Stimulated activated CD8-positive, alpha-beta memory T cell treated with anti-CD3 and anti-CD28 coated beads, Interleukin-4, amount 100 ng/mL, for 4 hours (primary cell): ENCODE results near the gene COBL.
"Not testable (repeated sequence)": the region's sequence is repeated elsewhere in the genome, so short reads cannot be mapped to it uniquely, and the experiment has no call there.

Source experiments
- DNase-seq, 2 donors: peaks; one replicate each; pipeline ENCODE4 v3.0.0-alpha.2; 2020; ENCODE audit warnings: low read depth in 2 of 2, low spot score in 1 of 2

Gene COBL

DNA sequence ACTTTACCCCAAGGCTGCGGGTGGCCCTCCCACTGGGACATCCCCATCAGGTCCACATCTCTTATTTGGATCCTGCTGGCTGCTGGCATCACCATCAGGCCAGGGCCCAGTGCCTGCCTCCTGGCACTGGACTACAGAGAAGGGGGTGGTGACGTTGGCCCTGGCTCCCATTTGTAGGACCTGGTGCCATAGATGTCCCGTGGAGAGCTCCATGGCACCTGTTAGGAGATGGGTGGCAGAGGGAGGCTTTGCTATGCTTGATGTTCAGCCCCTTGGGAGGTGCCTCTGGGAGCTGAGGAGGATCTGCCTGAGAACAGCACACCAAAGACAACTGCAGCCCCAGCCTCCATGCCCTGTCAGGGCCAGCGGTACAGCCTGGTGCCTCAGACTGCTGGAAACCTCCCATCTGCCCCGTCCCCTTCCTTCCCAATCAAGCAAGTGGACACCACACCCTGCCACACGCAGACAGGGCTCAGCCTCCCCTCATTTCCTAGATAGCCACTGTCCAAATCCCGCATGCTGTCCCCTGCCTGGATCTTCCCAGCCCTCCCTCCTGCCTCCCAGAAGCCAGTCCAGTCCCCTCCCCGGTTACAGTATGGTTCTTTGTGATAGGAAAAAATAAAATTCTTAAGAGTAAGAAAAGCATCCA is 303.9 kb downstream of the COBL start:
- no peak for DNase-seq

GRCh38 chr7:51011710-51012350 is 304.8 kb downstream of the COBL start:
- DNase-seq, result no peak

- DNase-seq, result no peak
These were observed 306.1 kb downstream of the COBL start for GRCh38 chr7:51010534-51010933.

DNA sequence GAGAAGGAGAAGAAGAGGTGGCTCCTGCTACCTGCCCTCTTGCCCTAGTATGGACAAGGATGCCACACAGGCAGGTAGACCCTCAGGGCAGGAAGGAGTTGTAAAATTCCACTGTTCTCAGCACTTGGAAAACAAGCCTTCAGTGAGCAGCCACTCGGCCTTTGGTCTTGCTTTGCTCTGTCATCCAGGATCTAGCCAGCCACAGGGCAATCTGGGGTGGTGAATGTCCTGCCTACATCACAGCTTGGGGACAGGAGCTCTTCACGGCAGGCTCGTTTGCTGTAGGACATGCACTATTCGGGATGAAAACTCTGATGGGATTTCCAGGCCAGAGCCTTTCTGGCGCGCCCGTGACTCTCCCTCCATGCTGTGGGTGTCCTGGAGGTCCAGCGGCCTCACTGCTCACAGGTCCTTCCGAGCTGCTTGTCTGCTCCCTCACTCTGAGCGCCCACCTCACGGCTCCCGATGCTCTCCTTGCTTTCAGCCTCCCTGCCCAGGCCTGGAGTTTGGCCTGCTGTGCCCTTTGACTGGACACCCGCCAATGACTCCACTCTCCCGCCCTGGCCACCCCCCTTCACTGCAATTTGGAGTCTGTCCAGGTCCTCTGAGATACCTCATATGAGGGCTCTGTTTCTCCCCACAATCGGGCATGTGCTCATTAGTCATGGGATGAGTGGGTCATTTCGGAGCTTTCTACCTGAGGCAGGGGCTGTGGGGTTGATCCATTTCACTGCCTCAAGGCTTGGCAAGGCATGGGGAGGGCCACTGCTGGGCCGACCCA is 306.7 kb downstream of the COBL start:
- DNase-seq, result no peak

DNA sequence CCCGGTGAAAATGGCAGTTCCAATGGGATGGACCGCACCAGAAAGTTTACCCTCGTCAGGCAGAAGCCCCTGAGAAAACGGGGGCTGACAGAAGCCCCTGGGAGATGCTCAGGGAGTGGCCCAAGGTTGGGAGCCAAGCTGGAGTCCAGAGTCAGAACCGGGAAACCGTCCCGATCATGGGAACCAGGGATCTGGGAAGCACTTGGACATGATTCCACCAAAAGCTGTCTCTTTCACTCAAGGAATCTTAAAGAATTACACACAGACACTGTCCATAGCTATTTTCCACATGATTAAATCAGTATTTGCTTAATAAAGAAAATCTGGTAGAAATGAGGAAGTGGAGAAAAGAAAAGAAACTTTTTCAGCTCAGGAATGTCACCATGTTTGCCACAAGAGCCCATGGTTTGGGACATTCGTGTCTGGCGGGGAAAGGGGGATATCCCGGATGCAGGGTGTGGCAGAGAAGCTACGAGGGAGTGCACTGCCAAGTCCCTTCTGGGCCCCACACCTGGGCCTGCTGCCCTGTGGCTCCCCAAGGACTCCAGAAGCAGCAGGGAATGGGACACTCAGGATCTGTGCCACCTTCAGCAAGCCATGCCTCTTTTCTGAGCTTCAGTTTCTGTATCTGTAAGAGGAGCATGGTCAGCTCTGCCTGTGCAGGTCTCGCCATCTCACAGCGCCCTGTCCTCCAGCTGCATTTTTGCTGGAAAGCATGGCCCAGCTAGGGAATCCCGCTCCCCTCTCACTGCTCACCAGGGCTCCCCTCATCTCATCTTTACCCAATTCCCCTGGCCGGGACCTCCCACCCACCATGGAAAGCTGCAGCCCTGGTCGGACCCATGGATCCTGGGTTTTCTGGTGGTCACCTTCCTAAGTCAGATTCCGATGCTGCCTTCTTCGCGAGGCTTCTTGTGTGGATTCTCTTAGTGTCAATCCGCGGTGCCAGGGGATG is 308.8 kb downstream of the COBL start:
- DNase-seq, result no peak

DNA sequence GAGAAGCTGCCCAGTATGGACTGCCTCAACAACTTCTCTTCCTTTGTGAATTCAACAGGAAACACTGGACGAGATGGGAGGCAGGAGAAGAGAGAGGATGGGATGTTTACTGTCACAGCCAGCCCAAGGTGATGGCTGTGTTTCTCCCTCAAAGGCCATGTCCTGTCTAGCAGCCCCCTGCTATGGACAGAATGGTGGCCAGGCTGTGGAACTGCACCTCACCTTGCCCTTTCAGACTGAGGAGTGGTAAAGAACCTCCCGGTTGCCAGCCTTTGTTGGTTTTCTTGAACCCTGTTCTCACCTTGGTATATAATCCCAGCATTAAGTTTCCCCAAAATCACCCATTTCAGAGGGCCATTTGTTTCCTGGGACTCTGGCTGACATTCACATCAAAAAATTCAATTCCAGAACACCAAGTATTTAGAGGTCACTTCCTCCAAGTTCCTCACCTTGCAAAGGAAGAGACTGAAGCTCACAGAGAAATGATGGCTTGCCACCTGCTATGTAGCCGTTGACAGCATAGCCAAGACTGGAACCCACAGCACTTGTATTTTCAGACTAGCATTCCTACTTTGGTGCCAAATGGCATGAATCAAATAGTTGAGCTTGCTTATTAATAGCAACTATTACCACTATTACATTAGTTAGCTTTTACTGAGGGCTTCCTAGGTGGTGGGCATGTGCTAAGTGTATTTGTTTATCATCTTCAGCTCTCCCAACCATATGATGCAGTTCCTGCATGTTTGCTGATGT is 309.9 kb downstream of the COBL start:
- DNase-seq, result no peak

DNA sequence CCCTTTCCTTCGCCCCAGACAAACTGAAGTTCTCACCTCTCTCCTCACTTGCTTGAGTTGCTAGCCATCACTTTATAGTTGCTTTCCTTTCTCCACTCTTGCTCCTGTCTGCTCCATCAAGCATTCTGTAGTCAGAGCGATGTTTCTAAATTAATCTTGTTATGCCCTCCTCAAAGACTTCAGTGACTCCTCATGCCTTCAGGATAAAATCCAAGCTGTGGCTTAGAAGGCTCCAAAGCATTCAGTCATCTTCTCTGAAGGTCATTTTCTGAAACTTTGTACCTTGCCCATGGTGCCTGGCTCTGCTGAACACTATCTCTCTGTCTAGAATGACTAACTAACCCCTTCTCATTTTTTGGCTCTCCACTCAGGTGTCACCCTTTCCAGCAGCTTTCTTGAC is 311.5 kb downstream of the COBL start:
- no peak for DNase-seq

GRCh38 chr7:51000956-51001355 is 315.7 kb downstream of the COBL start:
- DNase-seq, result no peak

DNA sequence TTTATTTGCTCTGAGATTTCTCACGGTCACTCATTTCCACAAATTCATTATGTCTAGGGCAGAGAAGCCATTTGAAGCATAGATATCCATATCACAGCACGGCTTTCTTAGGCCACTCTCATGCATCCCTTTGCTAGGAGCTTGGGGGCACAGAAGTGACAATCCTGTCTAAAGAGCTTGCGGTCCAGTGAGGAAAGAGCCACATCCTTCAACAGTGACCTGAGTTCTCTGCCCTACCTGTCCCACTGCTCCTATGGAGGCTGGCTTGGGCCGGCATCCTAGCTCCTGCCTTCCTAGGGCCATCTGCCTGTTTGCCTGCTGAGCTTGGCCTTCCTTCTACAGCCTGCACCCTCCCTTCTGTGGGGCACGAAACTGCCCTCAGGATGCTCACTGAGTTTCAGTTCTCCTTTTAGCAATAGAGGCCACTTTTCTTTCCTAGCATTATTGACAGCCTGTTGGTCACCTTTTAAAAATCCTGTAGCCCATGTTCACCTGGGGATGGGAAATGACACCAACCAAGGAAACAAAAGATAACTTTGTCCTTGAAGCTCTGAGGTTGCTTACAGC is 321.8 kb downstream of the COBL start:
- DNase-seq, result no peak

GRCh38 chr7:50990214-50990613 is 326.4 kb downstream of the COBL start:
- DNase-seq, result not testable (repeated sequence)

DNA sequence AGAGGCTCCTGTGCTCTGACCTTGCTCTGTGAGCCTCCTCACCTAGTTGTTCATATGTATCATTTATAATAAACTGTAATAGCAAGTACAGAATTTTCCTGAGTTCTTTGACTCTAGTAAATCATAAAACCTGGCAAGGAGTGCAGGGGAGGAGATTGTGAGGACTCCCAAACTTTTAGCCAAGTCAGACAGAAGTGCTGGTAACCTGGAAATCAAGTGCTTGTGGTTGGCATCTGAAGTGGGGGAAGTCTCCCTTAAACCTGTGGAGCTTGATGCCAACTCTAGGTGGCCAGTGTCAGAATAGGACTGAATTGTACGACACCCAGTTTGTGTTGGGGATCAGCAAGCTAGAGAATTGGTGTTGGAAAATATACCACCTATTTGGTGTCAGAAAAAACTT is 327.6 kb downstream of the COBL start:
- DNase-seq, result no peak

- no peak for DNase-seq
These were observed 328.1 kb downstream of the COBL start for GRCh38 chr7:50988465-50988864.

GRCh38 chr7:50985096-50985495 is 331.5 kb downstream of the COBL start:
- no peak for DNase-seq

DNA sequence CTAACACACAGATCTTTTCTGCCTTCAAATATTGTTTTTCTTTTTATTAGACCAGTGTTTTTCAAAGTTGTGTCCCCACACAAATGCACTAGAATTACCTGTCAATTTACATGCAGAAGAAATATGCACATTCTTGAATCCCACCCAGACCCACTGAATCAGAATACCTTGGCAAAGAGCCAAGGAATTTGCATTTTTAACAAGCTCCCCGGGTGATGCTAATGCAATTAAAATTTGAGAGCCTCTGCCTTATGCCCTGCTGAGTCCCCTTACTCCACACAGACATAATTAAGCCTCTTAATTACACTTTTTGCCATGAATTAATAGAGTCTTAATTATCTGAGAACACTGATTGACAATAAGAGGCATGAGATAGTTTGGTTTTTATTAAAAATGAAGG is 332.8 kb downstream of the COBL start:
- no peak for DNase-seq

DNA sequence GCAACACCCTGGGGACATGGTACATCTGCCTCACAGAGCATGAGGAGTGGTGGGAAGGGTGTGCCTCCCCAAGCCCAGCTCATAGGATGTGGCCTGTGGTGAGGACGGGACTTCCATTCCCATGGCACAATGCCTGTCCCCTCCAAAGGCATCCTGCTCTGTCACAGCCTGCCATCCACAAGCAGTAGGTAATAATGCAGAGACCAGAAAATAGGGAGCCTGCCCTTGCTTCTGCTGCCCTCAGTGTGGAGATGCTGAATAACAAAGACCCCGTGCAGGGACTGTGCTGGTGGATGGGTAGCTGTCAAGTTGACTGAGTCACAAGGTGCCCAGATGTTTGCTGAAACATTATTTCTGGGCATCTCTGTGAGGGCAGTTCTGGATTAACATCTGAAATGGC is 334.0 kb downstream of the COBL start:
- no peak for DNase-seq

DNA sequence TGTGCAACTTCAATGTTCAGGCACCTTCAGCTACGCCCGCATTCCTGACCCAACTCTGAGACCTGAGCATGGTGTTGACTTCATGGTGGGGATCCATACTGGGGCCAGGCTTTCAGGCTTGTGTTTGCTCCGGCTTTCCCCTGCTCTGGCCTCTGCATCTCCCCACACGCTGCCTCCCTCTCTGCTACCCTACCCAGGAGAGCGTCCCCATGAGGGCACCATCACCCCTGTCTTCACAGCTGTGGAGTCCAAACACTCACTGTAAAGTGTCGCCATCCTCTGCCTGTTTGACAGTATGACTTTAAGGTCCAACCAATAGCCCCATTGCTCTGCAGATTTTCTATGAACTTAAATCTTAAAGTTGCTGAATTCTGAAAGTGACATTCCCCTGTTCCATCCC is 334.9 kb downstream of the COBL start:
- no peak for DNase-seq

- no peak for DNase-seq
These were observed 336.2 kb downstream of the COBL start for GRCh38 chr7:50980411-50980810.

GRCh38 chr7:50978633-50979215 is 337.9 kb downstream of the COBL start:
- no peak for DNase-seq

DNA sequence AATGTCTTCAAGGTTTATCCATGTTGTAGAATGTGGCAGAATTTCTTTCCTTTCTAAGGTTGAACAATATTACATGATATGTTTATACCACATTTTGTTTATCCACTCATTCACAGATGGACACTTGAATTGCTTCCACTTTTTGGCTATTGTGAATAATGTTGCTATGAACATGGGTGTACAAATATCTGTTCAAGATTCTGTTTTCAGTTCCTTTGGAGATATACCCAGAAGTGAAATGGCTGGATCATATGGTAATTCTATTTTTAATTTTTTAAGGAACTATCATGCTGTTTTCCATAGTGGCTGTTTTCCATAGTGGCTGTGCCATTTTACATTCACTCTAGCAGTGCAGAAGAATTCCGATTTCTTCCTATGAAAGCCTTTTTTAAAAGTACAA is 339.2 kb downstream of the COBL start:
- no peak for DNase-seq

- DNase-seq, result no peak
These were observed 340.5 kb downstream of the COBL start for GRCh38 chr7:50976064-50976463.
